ENCODE data around the gene COQ8B.

- TF ChIP-seq, protein P1, sequence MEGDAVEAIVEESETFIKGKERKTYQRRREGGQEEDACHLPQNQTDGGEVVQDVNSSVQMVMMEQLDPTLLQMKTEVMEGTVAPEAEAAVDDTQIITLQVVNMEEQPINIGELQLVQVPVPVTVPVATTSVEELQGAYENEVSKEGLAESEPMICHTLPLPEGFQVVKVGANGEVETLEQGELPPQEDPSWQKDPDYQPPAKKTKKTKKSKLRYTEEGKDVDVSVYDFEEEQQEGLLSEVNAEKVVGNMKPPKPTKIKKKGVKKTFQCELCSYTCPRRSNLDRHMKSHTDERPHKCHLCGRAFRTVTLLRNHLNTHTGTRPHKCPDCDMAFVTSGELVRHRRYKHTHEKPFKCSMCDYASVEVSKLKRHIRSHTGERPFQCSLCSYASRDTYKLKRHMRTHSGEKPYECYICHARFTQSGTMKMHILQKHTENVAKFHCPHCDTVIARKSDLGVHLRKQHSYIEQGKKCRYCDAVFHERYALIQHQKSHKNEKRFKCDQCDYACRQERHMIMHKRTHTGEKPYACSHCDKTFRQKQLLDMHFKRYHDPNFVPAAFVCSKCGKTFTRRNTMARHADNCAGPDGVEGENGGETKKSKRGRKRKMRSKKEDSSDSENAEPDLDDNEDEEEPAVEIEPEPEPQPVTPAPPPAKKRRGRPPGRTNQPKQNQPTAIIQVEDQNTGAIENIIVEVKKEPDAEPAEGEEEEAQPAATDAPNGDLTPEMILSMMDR (IDR thresholded peaks at IDR 0.05): no peak
- no peak for TF ChIP-seq POLR2AphosphoS5 (IDR thresholded peaks at IDR 0.05)
These were observed 20.0 kb upstream of the COQ8B start for GRCh38 chr19:40736661-40737060.
